GM19238 (cell line): Measurements from ENCODE around the gene ELMO3.

ENCODE experiments used
- DNase-seq: peaks from one replicate; pipeline ENCODE4 v3.0.0; 2011; ENCODE audit warnings: low spot score; ENCODE audit not compliant: insufficient read length

Gene ELMO3

DNA sequence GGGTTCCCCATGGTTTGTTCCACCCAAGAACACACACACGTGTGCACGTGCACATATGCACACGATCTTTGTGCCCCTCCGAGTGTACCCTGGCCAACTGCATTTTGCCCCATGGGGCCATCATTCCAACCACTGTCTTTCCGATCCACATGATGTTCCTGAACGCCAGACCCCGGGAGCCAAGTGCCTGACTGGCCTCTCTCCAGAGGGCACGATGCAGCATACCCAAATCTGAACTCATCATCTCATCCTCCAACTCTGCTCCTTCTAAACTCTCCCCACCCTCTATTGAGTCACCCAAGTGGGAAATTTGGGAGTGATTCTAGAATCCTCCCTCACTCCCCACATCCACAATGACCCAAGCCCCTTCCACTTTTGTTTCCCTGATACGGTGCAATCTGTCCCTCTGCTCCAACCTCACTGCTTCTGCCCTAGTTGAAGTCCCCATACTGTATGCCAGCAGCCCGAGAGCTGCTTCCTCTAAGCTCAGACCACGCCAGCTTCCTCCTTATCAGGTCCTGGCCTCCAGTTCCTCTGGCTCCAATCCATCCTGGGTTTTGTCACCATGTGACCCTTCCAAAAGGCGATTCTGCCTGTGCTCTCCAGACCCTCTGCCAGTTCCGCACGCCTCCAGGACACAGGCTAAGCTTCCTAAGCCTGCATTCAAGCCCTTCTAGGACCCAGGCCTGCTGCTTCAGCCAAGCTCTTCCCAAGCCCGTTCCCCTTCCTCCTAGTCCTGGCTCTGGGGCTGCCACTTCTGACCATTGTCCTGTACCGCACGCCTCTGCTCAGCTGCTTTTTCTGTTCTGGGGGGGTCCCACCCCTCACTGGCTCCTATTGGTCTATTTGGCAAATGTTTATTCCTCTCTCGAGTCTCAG is 17.9 kb downstream of the ELMO3 start:
- no peak for DNase-seq

GRCh38 chr16:67223992-67224391 is 25.1 kb downstream of the ELMO3 start:
- DNase-seq: no peak

- DNase-seq: no peak
Measured at GRCh38 chr16:67226295-67226803, 27.4 kb downstream of the ELMO3 start.

DNA sequence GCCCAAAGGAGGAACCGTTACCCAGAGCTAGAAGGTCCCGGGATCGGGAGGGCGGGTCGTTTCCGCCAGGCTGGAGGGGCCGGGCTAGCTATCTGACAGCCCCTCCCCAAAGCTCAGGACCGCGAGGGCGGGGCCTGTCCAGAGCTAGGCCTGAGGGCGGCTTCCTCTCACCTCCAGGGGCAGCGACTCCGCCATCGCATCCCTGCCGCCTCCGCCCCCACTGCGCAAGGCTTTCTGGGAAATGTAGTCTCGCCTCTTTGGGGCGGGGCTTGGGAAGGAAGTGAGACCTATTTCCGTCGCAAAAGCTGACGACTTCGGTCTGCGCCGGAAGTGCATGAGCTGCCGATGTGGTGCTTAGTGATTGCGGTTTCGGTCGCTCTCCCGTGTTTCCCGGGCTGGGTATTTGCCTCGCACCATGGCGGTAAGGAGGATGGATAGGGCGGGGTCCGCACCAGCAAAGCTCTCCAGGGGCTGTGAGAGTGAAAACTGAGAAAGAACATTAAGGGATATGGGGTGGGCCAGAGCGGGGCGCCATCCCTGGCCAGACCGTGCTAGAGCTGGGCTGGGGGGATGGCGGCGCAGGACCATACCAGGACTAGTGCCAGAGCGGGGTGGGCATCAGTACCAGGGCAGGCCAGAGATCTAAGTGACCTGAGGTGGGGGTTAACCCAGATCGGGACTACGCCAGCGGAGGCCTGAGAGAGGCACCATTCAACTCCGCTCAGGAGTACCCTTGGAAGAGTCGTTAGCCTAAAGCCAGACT is 28.1 kb downstream of the ELMO3 start, which contains the start of gene TMEM208:
TMEM208 (plus strand) TSS at position 327 of the 763 bp plus-strand sequence; CDS start at position 416, 89 bp downstream.
- peak; percentile 99 for DNase-seq

GRCh38 chr16:67227567-67227921 is 28.6 kb downstream of the ELMO3 start:
- DNase-seq: no peak

DNA sequence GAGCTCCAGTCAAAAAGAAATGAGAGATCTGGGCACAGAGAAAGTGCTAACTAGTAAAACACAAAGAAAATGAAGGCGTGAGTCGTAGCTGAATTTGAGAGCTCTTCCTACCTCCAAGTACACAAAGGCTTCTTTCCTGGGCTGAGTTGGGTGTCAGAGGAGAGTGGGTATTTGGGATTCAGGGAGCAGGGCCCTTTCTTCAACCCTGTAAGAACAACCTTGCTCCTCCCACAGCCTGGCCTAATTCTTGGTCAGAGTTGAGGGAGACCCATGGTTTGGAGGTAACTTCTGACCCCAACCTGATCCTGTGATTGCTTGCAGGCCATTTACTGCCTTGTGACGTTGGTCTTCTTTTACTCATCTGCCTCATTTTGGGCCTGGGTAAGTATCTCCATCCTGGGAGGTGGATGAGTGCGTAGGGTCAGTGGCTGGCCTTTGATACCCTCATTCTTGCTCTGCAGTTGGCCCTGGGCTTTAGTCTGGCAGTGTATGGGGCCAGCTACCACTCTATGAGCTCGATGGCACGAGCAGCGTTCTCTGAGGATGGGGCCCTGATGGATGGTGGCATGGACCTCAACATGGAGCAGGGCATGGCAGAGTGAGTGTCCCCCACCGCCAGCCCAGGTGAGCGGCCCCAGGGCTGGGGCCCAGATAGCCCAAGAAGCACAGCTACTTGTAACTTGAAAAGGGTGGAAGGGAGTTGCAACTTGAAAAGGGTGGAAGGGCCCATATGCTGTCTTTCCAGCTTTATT is 29.3 kb downstream of the ELMO3 start:
- no peak for DNase-seq

- no peak for DNase-seq
Measured at GRCh38 chr16:67228905-67229304, 30.0 kb downstream of the ELMO3 start.

DNA sequence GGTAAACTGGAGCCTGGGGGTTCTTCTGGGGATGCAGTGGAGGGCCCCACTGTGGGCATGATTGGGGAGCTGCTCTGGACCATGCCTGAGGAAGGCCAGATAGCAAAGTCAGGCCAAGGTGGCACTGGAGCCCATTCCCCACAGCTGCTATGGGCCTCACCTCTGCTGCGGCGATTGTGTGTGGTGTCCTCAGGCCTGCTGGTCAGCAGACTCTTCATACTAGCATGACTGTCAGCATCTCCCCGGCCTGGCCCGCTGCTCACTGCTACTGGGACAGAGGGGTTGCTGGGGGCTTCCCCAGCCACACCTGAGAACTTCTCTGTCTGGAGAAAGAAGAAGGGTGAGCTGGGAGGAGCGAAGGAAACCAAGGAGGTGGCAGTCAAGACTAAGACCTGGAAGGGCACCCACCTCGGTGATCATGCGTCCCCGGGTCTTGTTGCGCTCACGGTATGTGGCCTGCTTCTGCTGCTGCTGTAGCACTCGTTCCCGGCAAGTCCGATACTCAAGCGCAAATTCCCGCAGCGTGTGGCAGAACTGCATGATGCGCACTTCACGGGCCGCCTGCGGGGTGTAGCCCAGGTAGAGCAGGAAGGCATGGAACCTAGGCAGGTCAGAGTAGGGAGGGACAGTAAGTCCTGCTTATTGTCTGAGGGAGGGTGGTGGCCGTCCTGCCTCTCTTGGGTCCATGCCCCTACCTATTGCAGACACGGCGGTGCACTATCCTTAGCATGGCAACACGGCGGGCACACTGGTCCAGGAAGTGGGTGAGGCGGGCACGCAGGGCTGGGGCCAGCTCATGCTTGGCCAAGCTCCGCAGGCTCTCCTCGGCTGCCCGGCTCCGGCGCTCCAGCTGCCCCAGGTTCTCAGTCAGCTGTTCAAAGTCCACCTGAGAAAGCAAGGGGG is 31.2 kb downstream of the ELMO3 start:
- DNase-seq: no peak

DNA sequence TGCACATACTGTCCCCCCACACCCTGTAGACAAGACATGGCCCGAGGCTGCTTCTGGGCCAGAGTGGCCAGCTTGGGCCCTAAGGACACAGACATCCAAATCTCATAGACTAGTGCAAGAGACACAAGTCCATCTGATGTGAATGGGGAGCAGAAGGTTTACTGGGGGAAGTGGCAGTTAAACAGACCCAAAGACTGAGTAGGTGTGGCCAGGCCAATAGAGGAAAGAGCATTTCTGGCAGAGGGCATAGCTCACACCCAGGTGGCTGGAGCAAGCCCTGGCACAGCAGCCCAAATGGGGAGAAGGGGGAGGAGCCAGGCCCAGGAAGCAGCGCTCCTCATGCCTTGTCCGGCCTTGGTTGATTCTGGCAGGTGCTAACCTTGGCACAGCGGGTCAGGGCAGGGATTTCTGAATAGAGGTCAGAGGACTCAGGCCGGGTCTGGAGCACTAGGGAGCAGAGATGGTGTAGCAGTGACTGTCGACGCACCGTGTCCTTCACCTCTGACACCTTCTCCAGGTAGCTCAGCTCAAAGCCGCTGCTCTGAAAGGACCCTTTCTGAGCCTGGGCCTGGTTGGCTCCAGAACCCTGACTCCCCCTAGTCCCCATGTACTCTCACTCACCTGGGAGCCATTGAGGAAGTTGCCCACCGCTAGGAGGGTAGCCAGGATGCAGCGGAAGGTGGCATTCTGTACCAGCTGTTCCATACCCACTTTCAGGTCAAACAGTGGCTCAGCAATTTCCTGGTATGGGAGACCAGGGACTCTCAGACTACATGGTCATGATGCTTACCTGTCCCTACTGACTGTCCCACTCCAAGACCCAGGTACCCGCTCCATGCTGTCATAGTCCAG is 32.1 kb downstream of the ELMO3 start:
- no peak for DNase-seq

DNA sequence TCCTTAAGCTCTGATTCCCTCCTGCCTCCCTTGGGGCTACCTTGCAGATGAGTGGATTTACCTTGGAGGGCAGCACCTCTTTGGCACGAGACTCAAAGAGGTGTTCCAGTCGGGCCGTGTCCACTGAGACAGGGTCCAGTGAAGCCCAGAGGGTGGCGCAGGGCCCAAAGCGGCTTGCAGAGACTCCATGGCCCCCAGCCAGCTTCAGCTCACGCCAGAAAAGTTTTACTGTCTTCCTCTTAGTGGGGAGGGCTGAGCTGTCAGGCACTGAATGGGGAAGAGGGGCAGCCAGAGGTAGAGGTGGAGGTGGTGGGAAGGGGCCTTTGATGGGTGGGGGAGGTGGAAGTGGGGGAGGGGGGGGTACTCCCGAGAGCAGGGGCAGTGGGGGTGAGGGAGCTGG is 34.7 kb downstream of the ELMO3 start:
- no peak for DNase-seq

DNA sequence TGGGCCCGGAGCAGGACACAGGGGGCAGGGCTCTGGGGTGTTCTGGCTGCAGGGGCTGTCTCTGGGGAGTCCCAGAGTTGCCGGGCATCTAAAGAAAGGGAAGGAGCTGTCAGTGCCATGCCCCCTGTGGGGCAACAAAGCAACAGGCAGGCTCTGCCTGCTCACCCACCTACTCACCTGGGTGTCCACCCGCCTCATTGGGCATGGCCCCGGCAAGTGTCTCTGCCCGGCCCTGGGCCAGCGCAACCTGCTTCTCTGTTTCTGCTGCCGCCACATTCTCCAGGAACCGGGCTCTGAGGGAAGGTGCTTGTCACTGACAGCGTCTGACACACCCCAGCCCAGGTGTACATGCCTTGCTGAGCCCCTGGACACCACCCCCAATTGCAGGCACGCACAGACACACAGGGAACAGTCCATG is 35.3 kb downstream of the ELMO3 start:
- DNase-seq: no peak

GRCh38 chr16:67235816-67236562 is 37.1 kb downstream of the ELMO3 start:
- no peak for DNase-seq

DNA sequence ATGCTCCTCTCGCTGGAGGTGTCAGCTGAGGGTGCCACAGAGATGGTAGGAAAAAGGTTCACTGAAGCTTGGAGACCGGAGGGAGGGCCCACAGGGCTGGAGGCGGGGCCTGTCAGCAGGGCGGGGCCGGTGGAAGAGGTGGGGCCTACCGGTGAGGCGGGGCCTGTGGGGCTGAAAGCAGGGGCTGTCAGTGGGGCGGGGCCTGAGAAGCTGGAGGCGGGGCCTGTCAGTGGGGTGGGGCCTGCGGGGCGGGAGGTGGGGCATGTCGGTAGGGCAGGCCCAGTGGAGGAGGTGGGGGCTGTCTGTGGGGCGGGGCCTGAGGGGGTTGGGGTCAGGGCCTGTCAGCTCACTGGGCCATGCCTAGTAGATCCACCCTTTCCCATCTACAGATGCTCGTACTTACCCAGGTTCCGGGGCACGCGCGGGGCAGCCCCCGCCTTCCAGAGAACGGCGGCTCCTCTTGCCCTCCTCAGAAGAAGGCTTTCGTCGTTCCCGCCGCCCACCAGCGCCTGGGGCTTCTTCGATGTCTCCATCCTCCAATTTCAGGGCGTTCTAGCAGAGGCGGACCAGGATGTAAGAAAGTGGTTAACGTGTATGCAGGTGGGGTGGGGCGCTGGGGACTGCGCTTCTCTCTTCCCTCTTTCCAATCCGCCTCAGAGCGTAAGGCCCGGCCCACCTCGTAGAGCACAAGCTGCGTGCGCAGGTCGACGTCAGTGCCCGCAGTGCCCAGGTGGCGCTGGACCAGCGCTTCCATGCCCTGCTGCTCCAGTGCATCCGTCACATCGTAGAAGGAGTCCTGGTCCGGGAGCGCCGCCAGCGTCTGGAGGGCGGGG is 37.8 kb downstream of the ELMO3 start:
- DNase-seq: peak; percentile 65

- no peak for DNase-seq
Measured at GRCh38 chr16:67237396-67238277, 38.7 kb downstream of the ELMO3 start.

- no peak for DNase-seq
Measured at GRCh38 chr16:67238278-67238575, 39.3 kb downstream of the ELMO3 start.

DNA sequence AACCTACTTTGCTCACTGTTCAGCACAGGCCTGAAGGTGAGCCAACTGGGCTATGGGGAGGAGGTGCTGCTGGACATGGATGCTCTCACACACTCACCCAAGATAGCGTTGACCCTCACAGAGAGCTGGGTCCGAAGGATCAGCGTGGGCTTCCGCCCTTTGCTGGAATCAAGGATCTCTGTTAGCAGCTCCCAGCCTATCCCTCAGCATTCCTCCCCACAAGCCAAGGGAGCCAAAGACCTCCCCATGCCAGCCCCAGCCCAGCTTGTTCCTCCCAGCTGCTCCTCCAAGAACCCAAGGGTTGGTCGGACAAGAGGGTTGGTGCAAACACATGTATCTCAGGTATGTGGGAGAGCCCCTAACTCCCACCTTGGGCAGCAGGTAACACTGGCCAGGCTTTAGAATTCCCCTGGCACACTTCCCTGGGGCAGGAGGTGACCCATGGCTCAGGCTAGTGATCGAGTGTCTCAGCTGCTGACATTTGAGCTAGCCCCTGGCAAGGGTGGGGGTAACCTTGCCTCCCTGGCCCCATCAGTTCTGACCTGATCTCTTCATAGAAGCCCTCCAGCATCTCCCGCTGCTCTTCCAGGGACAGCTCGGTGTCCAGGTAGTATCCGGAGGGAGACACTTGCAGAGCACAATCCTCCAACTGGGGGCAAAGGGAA is 40.0 kb downstream of the ELMO3 start:
- DNase-seq: no peak

DNA sequence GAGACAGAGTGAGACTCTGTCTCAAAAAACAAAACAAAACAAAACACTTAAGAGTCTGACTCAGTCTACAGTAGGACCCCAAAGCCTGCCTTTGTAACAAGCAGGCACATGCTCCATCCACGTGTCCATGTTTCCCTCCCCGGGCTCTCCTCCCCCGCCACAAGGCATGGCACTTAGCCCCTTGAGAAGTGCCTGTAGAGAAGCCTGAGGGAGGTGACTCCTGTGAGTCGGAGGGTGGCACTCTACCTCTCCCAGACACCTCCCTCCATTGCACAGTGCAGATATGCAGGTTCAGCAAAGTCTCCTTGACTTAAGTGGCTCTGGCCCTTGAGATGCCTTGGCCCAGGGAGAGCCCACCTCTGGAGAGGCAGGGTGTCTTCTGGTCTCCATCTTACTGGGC is 41.6 kb downstream of the ELMO3 start:
- DNase-seq: no peak
